Endothelial cell of umbilical vein (primary cell): Measurements from ENCODE around the gene EEFSEC.

Source experiments
- EZH2 ChIP-seq: IDR thresholded peaks from 2 replicates; pipeline ENCODE4 v1.6.1; 2012; ENCODE audit warnings: borderline replicate concordance, low read depth, mild to moderate bottlenecking, moderate library complexity, low read length, inconsistent platforms; ENCODE audit not compliant: severe bottlenecking
- FOS ChIP-seq: IDR thresholded peaks from 2 replicates; pipeline ENCODE4 v1.6.1; 2011; ENCODE audit warnings: mild to moderate bottlenecking, low read length, moderate library complexity, borderline replicate concordance; ENCODE audit not compliant: insufficient read depth
- JUN ChIP-seq: IDR thresholded peaks from 2 replicates; pipeline ENCODE4 v1.6.1; 2011; ENCODE audit warnings: borderline replicate concordance, low read depth; ENCODE audit not compliant: insufficient read length, insufficient read depth
- MYC ChIP-seq: IDR thresholded peaks from one replicate; pipeline ENCODE4 v1.6.1; 2011; ENCODE audit warnings: mild to moderate bottlenecking, low read depth, low read length
- POLR2A ChIP-seq: IDR thresholded peaks from 2 replicates; pipeline ENCODE4 v1.6.1; 2012; ENCODE audit warnings: low read depth, mild to moderate bottlenecking, control low read depth, low read length
- POLR2AphosphoS5 ChIP-seq: IDR thresholded peaks from 2 replicates; pipeline ENCODE4 v1.6.1; 2012; ENCODE audit warnings: low read depth, mild to moderate bottlenecking, control low read depth, low read length, moderate library complexity; ENCODE audit not compliant: insufficient read depth
- TF ChIP-seq, protein P1 (sequence below), 2 donors: IDR thresholded peaks; 1 replicate in 1 of 2; 2 replicates in 1 of 2; pipeline ENCODE4 v1.5.1; 2011; ENCODE audit warnings: low read length in 2 of 2, mild to moderate bottlenecking in 2 of 2, moderate library complexity in 2 of 2, control low read depth in 1 of 2, inconsistent platforms in 1 of 2, low read depth in 1 of 2; ENCODE audit not compliant: insufficient read depth in 1 of 2; ENCODE audit errors: extremely low read depth in 1 of 2
- TF ChIP-seq, protein P2 (sequence below): IDR thresholded peaks from 2 replicates; pipeline ENCODE4 v1.6.1; 2011; ENCODE audit not compliant: insufficient read depth, insufficient read length

DNA sequence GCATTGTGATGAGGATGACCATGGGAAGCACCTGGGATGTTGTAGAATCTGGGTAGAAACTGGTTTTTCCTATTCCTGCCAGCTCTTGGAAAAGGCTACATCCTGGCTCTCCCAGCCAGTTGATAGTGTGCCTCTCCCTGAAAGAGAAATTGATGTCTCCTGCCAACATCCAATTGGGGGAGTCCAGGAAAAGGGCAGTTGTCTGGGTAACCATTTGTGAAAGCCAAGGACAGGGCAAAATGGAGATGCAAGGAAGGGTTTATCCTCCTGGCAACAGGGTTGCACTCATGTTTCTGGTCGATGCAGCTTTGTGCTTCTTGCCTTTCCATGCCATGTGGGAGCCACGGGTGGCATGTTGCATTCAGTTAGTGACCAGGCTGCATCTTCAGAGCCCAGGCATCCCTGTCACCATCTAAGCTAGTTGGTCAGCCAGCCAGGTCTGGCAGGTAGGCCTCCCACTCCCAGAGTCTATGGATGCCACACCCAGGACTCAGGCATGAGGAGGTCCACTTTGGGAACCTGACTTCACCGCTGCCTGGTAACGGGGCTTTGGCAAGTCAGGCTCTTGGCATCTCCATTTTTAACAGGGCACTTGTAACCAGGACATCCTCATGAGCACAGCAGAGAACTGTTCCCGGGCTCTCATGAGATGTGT is 159.9 kb downstream of the EEFSEC start:
- TF ChIP-seq POLR2A (no peak), EZH2 (no peak), POLR2AphosphoS5 (no peak), JUN (no peak), MYC (no peak), FOS (no peak)
- TF ChIP-seq, protein P1, sequence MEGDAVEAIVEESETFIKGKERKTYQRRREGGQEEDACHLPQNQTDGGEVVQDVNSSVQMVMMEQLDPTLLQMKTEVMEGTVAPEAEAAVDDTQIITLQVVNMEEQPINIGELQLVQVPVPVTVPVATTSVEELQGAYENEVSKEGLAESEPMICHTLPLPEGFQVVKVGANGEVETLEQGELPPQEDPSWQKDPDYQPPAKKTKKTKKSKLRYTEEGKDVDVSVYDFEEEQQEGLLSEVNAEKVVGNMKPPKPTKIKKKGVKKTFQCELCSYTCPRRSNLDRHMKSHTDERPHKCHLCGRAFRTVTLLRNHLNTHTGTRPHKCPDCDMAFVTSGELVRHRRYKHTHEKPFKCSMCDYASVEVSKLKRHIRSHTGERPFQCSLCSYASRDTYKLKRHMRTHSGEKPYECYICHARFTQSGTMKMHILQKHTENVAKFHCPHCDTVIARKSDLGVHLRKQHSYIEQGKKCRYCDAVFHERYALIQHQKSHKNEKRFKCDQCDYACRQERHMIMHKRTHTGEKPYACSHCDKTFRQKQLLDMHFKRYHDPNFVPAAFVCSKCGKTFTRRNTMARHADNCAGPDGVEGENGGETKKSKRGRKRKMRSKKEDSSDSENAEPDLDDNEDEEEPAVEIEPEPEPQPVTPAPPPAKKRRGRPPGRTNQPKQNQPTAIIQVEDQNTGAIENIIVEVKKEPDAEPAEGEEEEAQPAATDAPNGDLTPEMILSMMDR (IDR thresholded peaks at IDR 0.05; ENCODE audit: extremely low read depth in 1 of 2, insufficient read depth in 1 of 2, low read depth in 1 of 2, low read length in 2 of 2), result no peak
- TF ChIP-seq, protein P2, sequence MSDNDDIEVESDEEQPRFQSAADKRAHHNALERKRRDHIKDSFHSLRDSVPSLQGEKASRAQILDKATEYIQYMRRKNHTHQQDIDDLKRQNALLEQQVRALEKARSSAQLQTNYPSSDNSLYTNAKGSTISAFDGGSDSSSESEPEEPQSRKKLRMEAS, result no peak
